ENCODE measurements around the gene CCDC88C.

CCDC88C gene

DNA sequence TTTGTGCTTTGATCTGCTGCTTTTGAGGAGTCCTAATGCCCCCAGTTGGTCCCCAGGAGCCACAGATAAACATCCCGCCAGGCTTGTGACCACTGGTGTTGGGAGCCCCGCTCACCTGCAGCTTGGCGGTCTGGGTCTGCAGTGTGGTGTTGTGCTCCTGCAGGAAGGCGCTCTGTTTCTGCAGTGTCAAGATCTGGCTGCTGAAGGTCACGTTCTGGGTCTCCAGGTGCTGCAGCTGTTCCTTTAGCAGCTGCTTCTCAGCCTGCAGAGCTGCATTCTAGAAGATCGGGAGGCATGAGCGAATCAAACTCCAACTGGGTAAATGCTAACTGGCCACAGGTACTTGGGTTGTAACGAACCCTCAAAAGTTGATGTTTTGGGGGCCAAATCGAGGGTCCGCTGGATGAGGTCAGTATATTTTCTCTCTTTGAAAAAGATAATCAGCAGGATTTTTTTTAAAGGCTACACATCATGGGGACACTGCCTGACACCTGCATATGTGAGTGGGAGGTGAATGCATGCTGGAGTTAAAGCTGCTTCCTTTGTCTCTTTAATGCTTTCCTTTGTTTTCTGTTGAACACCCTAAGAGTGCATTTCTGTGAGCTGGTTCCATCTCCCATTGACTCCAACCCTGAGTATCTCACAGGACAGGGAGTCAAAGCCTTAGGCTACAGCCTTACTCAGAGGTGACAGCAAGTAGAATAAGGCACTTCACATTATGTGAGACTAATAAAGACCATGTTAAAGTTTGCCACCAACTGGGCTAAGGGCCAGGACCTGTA is 111.8 kb downstream of the CCDC88C start:
- DNase-seq: no peak

DNA sequence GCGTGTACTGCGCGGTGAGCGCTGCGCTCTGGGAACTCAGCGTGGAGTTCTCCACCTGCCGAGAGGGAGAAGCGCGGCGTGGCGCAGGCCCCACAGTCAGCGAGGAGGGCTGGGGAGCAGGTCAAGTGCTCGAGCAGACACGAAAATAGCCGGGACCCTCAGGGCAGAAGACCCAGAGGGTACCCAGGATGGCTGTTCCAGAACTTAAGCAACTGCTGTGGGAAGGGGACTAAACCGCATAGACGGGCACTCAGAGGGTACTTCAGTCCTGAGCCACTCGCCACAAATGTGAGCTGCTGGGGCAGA is 113.7 kb downstream of the CCDC88C start:
- DNase-seq: no peak

- no peak for DNase-seq
These were observed 114.3 kb downstream of the CCDC88C start for GRCh38 chr14:91303091-91303923.

DNA sequence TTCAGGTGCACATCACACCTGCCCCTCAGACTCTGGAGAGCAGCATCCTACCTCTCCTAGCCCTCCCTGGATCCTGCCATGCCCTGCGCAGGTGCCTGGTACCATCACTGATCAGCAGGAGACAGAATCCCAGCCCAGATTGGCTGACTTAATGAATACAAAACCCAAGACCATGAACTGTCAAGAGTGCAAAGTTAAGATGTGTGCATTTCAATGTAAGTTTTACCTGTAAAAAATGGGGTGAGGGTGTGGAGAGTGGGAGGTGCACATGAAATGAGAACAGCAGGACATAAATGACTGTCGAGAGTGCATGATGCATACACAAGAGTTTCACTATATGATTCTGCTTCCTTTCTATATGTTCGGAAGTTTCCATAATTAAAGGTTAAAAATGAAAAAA is 115.2 kb downstream of the CCDC88C start:
- DNase-seq: no peak

- DNase-seq: no peak
These were observed 116.7 kb downstream of the CCDC88C start for GRCh38 chr14:91300957-91301356.

DNA sequence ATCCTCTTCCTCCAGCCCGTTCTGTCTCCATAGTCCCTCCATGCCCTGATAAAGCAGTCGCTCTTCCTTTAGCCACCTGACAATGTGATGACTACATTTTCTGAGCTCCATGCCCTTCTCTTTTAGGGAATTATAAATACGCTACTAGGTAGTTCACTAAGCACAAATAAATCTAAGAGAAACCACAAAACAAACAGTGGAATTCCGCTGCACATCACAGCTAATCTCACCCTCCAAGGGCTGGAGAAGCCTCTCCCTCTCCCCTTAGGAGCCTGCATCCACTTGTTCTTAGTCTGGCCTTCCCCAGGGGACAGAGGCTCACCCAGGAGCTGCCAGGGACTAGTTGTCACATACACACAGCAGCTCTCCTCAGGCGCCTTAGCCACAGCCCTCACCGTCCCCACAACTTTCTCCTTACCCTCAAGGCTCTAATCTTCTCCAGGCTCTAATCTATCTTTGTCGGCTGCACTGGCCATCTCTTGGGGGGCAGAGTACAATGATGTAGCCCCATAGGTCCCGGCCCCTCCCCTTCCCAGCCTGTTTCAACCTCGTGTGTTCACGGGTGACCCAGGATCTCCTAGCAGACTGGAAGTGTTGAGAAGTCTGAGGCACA is 117.2 kb downstream of the CCDC88C start:
- no peak for DNase-seq

- DNase-seq: no peak
These were observed 118.2 kb downstream of the CCDC88C start for GRCh38 chr14:91299121-91300115.

DNA sequence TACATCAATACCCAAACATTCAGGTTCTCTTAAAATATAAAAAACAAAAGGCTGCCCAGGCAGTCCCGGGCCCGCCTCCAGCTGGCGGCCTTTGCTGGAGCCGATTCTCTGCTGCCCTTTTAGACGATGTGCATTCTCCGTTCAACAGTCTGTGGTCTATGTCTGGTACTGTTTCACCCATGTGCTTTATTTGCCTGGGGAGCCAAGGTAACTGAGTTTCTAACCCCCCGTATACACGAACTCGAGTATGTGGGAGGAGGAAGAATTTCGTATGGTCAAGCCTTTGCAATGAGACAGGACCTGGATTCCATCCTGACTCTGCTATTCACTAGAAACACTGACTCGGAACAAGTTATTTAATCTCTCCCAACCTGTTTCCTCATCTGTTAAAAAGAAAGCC is 119.0 kb downstream of the CCDC88C start:
- DNase-seq: no peak

DNA sequence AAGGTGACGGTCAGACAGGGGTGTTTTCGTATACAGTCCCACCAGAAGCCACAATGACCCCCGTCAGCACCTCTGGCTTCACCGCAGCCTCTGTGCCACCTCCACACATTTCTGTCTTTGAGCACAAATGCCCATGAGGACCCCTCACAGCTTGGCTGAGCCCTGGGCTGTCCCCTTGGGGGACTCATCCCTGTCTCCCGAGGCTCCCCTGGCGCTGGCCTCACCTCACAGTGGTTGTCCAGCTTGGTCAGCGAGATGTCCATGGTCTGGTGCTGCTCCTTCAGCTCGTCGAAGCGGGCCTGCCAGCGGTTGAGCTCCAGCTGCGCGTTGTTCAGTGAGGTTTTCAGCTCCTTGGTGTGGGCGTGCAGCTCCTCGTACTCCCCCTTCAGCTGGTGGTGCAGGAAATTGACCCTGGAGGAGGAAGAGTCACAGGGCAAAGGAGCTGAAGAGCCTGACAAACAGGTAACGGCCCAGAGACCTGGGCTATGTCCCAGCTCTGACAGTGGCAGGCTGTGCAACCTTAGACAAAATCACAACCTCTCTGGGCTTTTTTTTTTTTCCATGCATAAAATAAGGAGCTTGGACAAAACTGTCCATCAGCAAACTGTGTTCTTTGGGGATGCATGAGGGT is 120.4 kb downstream of the CCDC88C start:
- DNase-seq: no peak

DNA sequence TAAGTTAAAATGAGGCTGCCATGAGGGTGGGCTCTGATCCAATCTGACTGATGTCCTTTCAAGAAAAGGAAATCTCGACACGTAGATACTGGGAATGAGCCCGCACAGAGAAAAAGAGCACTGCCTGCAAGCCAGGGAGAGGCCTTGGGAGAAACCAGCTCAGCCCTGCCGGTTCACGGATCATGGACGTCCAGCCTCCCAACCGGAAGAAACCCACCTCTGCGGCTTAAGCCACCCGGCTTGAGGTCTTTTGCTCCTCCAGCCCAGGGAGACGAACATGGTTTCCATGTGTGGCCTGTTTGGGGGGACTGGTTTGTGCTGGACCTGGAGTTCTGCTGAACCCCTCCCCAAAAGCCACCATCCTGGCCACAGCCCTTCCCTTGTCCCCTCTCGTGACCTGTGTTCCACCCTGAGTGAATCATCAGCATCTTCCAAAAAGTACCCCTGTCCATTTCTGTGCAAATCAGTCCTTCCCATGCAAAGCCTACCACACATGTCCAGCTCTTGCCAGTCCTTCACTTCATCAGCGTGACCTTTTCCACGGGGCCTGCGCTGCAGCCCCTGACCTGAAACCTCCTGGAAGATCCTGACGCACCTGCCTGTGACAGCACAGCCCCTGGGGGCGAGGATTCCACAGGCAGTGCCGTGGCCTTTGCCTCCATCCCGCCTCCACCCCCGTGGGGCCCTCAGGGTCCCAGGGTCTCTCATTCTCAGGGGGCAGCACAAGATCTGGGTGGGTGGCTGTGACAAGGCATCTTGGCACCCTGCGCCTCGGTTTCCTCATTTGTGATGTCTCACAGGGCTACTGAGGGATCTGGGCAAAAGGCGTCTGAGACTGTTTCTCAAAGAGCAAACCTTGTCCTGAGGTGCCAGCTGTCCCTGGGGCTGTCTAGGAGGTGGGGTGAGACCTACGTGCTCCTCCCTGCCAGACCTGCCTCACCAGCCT is 121.5 kb downstream of the CCDC88C start:
- no peak for DNase-seq

DNA sequence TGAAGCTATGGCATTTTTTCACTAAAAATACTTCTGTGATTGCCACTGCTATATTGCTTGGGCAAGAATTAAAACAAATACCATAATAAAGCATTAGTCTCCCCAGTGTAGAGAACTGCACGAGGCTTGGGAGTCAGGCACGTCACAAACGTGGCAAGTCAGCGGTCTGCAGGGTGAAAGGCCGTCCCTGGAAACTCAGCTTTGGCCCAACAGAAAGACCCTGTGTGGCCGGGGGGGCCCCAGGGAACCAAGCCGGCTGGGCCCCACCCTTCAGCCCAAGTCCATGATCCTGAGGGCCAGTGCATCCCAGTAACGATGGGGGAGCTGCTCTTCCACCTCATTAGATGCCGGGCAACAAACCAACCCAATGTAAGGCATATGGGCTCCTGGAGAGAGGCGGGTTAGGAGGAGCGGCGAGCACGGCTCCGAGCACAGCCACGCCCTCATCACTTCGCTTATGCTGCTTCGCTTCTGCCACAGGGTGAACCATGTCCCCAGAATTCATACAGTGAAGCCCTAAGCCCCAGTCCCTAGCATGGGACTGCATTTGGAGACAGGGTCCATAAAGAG is 122.3 kb downstream of the CCDC88C start:
- no peak for DNase-seq

GRCh38 chr14:91294153-91294552 is 123.5 kb downstream of the CCDC88C start:
- no peak for DNase-seq

GRCh38 chr14:91293281-91293680 is 124.3 kb downstream of the CCDC88C start:
- no peak for DNase-seq

GRCh38 chr14:91292491-91292890 is 125.1 kb downstream of the CCDC88C start:
- no peak for DNase-seq

- no peak for DNase-seq
These were observed 125.7 kb downstream of the CCDC88C start for GRCh38 chr14:91291786-91292405.

- no peak for DNase-seq
These were observed 126.6 kb downstream of the CCDC88C start for GRCh38 chr14:91290986-91291385.

DNA sequence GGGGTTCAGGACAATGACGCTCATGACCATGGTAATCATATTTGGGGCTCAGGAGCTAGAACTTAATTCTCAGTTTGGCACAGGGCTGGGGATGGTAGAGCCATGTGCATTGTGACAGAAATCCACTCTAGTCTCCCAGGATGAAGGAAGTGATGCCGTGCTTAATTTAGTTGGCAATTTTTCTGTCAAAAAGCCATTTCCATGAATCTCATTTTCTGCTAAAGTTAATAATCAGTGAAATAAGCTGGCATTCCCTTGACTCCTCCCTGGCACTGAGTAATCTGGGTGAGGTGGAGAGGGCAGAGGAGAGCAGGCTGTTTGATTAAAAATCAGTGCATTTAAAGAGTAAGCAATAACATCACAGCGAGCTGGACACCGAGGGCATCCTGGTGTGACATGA is 128.2 kb downstream of the CCDC88C start:
- DNase-seq: no peak

- no peak for DNase-seq
These were observed 128.7 kb downstream of the CCDC88C start for GRCh38 chr14:91288876-91289275.

GRCh38 chr14:91286530-91286937 is 131.1 kb downstream of the CCDC88C start:
- peak; percentile 82 for DNase-seq

Data from activated gamma-delta T cell treated with Interleukin-2 at 50 U/mL for 16 hours (primary cell).